Omental fat pad (tissue), 4 donors: ENCODE results near the gene BRAT1. TPM values are rescaled to one million over a fixed set of nuclear protein-coding genes. Genes with fewer than 3 reads are reported as not detected.
"Not testable (repeated sequence)": the region's sequence is repeated elsewhere in the genome, so short reads cannot be mapped to it uniquely, and the experiment has no call there.

Experiments used
- ATAC-seq: fragments of 150-250 bp; one replicate; pipeline ENCODE4 v1.9.1; 2016; ENCODE audit warnings: mild to moderate bottlenecking, moderate library complexity; ENCODE audit not compliant: low FRiP score
- DNase-seq: peaks from one replicate; pipeline ENCODE4 v3.0.0-alpha.2; 2019; ENCODE audit warnings: low spot score
- CTCF ChIP-seq, 3 donors: fragments of 450-650 bp; IDR thresholded peaks; one replicate each; pipeline ENCODE4 v1.5.1; 2016 to 2017; ENCODE audit warnings: antibody characterized with exemption in 3 of 3, mild to moderate bottlenecking in 3 of 3, moderate library complexity in 2 of 3
- total RNA-seq, 4 donors: library from RNA; depleted of rRNA; stranded (reverse); fragments of >200 nt; gene quantifications; one replicate each; pipeline ENCODE4 v1.1.0, GENCODE V29; 2016

BRAT1 gene
- total RNA-seq, 4 donors from 2014 or later = 22.7 to 33.1 (median 26.3) TPM

- DNase-seq = no peak
- no peak for ATAC-seq
- TF ChIP-seq CTCF (IDR thresholded peaks at IDR 0.05) = no peak
Observed at GRCh38 chr7:2568521-2569223, 13.3 kb upstream of the BRAT1 start.

- TF ChIP-seq CTCF (IDR thresholded peaks at IDR 0.05) = no peak
- DNase-seq = no peak
- no peak for ATAC-seq
Observed at GRCh38 chr7:2567679-2568278, 12.5 kb upstream of the BRAT1 start.

GRCh38 chr7:2566890-2567678 lies 11.8 kb upstream of the BRAT1 start:
- no peak for ATAC-seq
- no peak for TF ChIP-seq CTCF (IDR thresholded peaks at IDR 0.05)
- DNase-seq = no peak

GRCh38 chr7:2566348-2566889 lies 11.1 kb upstream of the BRAT1 start:
- DNase-seq (no peak), ATAC-seq (no peak)
- TF ChIP-seq CTCF (IDR thresholded peaks at IDR 0.05) = no peak

- no peak for ATAC-seq
- no peak for DNase-seq
- TF ChIP-seq CTCF (IDR thresholded peaks at IDR 0.05) = no peak
Observed at GRCh38 chr7:2564970-2565540, 9.7 kb upstream of the BRAT1 start.

- not testable (repeated sequence) for DNase-seq
Observed at GRCh38 chr7:2563955-2564354, 8.6 kb upstream of the BRAT1 start.

More at GRCh38 chr7:2563955-2564354, 8.6 kb upstream of the BRAT1 start:
- not testable (repeated sequence) for ATAC-seq
